Measurements from ENCODE around the gene SLX9.

The SLX9 gene, protein sequence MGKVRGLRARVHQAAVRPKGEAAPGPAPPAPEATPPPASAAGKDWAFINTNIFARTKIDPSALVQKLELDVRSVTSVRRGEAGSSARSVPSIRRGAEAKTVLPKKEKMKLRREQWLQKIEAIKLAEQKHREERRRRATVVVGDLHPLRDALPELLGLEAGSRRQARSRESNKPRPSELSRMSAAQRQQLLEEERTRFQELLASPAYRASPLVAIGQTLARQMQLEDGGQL

DNA sequence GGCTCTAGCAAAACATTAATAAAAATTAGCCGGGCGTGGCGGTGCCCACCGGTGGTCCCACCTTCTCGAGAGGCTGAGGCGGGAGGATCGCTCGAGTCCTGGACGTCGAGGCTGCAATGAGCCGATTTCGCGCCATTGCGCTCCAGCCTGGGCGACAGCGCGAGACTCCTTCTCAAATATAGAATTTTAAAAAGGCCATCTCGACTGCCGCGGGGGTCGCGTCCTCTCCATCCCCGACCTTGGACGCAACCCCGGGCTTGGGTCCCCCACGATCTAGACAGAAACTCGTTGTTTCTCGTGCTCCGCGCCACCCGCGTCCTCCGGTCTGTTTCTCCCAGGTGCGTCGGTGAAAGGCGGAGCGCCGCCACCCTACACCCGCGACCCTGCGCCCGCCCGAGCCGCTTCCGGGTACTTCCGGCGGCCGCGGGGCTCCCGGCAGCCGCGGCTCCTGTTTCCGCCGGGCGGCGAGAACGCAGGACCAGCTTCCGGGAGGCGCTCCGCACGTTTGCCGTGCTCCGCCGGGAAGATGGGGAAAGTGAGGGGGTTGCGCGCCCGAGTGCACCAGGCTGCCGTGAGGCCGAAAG lies at the start of gene SLX9:
Gene SLX9, plus strand, starts transcription at position 498 of the 584 bp plus-strand sequence. Its CDS starts 29 bp downstream, at position 527.
- no peak for DNase-seq (ENCODE audit: low read depth)

- no peak for DNase-seq (ENCODE audit: low read depth)
Measured at GRCh38 chr21:44890338-44890931, 49.4 kb upstream of the SLX9 start.

- DNase-seq (ENCODE audit: low read depth): no peak
Measured at GRCh38 chr21:44890961-44891541, 48.8 kb upstream of the SLX9 start.

DNA sequence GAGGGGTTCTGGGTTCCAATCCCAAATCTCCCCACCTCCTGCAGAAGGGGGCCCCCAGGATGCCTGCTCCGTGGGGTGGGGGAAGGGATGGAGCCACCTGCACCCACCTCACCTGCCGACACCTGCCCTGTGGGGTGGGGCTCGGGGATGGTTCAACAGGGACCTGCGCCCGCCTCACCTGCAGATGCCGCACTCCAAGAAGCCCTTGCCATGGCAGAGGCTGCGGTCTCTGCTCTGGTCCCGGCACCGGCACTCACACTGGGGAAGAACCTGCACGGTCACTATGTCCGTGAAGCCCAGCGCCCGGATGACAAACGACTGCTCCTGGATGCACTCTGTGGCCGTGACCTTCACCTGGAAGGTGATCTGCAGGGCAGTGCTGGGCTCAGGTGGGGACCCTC lies 48.2 kb upstream of the SLX9 start:
- DNase-seq (ENCODE audit: low read depth): no peak

GRCh38 chr21:44892095-44892494 lies 47.7 kb upstream of the SLX9 start:
- DNase-seq (ENCODE audit: low read depth): no peak

DNA sequence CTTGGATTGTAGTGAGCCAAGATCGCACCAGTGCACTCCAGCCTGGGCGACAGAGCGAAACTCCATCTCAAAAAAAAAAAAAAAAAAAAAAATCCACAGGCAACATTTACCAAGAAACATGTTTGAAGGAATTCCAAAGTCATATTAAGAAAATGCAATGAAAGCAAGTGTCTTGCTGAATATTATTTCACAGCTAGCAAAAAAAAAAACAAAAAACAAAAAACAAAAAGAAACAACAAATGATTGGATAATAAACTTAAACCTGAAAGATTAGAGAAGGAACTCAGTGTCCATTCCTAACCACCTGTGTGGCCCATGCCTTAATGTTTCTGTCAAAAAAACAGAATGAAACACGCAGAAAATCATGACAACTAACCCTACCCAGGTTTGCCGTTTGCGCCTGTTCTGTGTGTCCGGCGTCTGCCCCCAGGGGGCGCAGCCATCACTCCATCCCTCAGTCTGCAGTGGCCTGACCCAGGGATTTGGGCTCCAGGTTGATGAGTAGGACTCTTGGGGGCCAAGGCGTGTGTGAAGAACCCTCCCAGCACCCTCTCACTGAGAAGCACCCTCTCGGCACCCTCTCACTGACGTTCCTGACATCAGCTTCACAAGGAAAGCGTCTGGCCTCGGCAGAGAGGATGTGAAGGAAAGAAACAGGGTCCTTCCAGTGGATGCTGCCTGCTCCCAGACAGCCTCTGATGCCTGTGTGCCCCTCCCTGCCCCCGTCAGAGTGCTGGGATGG lies 47.1 kb upstream of the SLX9 start:
- no peak for DNase-seq (ENCODE audit: low read depth)

DNA sequence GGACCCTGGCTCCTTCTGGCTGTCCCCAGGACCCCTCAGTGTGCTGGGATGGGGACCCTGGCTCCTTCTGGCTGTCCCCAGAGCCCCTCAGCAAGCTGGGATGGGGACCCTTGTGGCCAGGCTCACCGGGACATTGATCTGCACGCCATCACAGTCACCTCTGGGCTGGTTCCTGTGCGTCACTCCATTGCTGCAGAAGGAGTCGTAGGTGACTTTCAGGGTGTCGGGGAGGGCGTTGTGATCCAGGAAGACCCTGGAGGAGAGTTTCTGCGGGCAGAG lies 46.6 kb upstream of the SLX9 start:
- DNase-seq (ENCODE audit: low read depth): no peak

- DNase-seq (ENCODE audit: low read depth): no peak
Measured at GRCh38 chr21:44893948-44894656, 45.7 kb upstream of the SLX9 start.

DNA sequence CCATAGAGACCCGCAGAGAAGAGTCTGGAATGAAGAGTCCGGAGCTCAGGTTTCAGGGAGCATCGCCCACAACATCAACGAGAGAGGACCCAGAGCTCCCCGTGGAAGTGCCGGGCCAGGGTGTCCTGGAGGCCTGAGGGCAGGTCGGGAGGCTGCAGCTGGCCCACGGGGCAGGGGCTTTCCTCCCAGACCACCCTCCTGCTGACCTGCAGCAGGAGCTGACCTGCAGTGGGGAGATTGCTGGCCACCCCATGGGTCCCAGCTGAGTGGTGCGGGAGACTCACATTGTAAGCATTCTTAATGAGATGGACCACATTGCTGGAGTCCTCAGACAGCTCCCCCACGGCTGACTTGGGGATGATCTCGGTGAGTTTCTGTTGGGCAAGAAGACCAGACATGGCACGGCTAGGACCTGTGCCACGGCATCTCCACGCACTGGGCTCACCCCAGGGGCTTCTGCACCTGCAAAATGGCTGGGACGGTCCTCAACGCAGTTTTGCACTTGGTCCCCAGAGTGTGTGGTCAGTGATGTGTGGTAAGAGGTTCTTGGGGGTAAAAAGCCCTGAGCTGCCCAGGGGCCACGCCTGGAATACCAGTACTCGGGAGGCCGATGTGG lies 45.0 kb upstream of the SLX9 start:
- DNase-seq (ENCODE audit: low read depth): no peak

GRCh38 chr21:44895859-44896258 lies 44.0 kb upstream of the SLX9 start:
- DNase-seq (ENCODE audit: low read depth): no peak

DNA sequence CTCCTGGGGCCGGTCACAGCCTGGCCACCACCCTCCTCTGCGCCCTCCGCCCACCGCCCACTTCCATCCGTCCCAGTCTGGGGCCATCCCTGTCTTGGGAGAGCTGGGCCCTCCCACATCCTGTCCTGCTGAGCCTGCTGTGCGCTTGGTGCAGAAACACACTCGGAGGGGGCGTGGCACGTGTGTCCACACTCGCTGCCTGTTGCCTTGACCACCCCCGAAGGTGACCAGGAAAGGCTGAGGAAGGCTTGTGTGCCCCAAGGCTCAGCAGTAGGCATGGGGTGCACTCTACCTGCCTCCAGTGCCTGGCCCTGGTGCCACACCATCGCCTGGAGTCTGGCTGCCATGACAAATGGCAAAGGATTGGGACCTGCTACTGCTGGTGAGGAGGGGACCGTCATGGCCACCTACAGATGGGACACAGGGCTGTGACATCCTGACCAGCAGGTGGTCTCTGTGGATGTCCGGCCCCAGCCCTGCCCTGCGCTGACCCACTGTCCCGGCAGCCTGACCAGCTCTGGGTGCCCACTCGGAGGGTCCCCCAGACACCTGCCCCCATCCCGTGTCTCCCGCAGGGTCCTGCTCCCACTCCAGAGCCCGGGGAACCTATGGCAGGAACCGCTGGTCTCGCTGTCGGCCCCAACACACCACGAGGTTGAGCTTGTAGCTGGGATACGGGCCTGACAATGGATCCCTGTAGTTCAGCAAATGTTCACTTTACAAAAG lies 43.1 kb upstream of the SLX9 start:
- DNase-seq (ENCODE audit: low read depth): no peak

DNA sequence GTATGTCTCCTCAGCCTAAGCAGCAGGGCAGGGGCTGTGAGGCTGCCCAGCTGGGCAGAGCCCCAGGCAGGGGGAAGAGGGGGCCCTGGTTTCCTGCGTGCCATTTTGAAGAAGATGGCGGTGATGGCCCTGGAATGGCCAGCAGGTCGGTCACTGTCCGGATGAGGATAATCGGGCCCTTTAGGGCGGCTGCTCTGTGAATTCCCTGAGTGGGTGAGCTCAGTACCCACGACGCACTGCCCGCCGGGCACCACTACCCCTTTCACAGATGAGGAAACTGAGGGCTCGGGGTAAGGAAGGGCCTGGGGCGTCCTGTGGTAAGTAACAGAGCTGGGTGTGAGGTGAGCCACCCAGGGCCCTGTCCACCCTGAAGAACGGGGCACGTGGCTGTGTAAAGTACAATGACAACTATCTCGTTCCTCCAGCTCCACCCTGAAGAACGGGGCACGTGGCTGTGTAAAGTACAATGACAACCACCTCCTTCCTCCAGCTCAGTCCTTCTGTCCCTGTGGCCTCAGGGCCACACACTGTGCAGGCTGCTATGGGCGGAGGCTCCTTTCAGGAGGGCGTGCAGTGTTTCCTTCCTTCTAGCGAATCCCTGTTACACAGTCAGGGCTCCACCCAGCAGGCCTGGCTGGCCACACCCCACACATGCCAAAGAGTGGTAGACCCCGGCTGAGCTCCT lies 42.4 kb upstream of the SLX9 start:
- no peak for DNase-seq (ENCODE audit: low read depth)

GRCh38 chr21:44898011-44898488 lies 41.8 kb upstream of the SLX9 start:
- no peak for DNase-seq (ENCODE audit: low read depth)

GRCh38 chr21:44898851-44899767 lies 40.7 kb upstream of the SLX9 start:
- DNase-seq (ENCODE audit: low read depth): no peak

- DNase-seq (ENCODE audit: low read depth): no peak
Measured at GRCh38 chr21:44899768-44900558, 39.9 kb upstream of the SLX9 start.

GRCh38 chr21:44900559-44901251 lies 39.1 kb upstream of the SLX9 start:
- DNase-seq (ENCODE audit: low read depth): no peak

DNA sequence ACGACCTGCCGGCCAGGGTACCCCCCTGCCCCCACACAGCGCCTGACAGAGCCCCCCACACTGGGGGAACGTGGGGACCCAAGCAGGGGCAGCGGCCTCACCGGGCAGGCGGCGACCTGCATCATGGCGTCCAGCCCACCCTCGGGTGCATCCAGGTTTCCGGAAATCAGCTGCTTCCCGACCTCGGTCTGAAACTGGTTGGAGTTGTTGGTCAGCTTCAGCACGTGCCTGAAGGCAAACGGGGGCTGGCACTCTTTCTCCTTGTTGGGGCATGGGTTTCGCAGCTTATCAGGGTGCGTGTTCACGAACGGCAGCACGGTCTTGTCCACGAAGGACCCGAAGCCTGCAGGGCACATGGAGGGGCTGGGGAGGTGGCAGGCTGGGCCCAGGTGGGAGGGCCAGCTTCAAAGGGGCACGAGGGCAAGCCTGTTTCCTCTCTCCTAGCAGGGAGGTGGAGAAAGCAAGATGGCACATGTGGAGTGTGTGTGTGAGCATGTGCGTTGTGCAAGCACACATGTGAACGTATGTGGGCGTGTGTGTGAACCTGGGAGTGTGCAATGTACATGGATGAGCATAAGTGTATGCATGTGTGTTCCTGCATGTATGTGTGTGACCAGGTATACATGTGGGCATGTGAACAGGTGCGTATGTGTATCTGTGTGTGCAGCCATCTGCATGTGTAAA lies 38.3 kb upstream of the SLX9 start:
- DNase-seq (ENCODE audit: low read depth): no peak
